Loucy (cell line): ENCODE results near the gene CCDC102A.

Source experiments
- H2AFZ ChIP-seq: fragments of 200-600 bp; sonication (generic); 2 replicates; pipeline ENCODE4 v1.6.0; 2016; ENCODE audit warnings: antibody characterized with exemption, mild to moderate bottlenecking, low read length, moderate library complexity
- H3F3A ChIP-seq: fragments of 200-600 bp; 2 replicates; pipeline ENCODE4 v1.6.0; 2016; ENCODE audit warnings: antibody characterized with exemption, low read depth, mild to moderate bottlenecking
- H3K27me3 ChIP-seq: fragments of 200-600 bp; sonication (generic); 2 replicates; pipeline ENCODE4 v1.6.1; 2014; ENCODE audit warnings: low read length, mild to moderate bottlenecking; ENCODE audit not compliant: insufficient read depth, poor library complexity, severe bottlenecking
- H3K36me3 ChIP-seq: fragments of 200-600 bp; sonication (generic); 2 replicates; pipeline ENCODE4 v1.6.1; 2016; ENCODE audit warnings: low read length; ENCODE audit not compliant: insufficient read depth
- H3K4me1 ChIP-seq: fragments of 200-600 bp; sonication (generic); 2 replicates; pipeline ENCODE4 v1.5.1; 2014; ENCODE audit warnings: low read length, mild to moderate bottlenecking; ENCODE audit not compliant: insufficient read depth, poor library complexity, severe bottlenecking
- H3K4me2 ChIP-seq: fragments of 200-600 bp; sonication (generic); 2 replicates; pipeline ENCODE4 v1.6.0; 2014; ENCODE audit warnings: antibody characterized with exemption, low read length, low read depth, mild to moderate bottlenecking; ENCODE audit not compliant: poor library complexity, severe bottlenecking
- H3K4me3 ChIP-seq: fragments of 200-600 bp; sonication (generic); 2 replicates; pipeline ENCODE4 v1.5.1; 2014; ENCODE audit warnings: low read length, mild to moderate bottlenecking, mixed read lengths; ENCODE audit not compliant: poor library complexity, severe bottlenecking
- H3K79me2 ChIP-seq: fragments of 200-600 bp; sonication (generic); 2 replicates; pipeline ENCODE4 v1.6.1; 2014; ENCODE audit warnings: low read length; ENCODE audit not compliant: insufficient read depth
- H3K9ac ChIP-seq: fragments of 200-600 bp; sonication (generic); 2 replicates; pipeline ENCODE4 v1.6.0; 2014; ENCODE audit warnings: mild to moderate bottlenecking, low read depth, low read length, moderate library complexity; ENCODE audit not compliant: poor library complexity, severe bottlenecking
- H3K9me2 ChIP-seq: fragments of 200-600 bp; sonication (generic); replicated peaks from 2 replicates; pipeline ENCODE4 v1.6.1; 2016; ENCODE audit warnings: low read depth, low read length, mixed read lengths
- H3K9me3 ChIP-seq: fragments of 200-600 bp; sonication (generic); 2 replicates; pipeline ENCODE4 v1.6.1; 2014; ENCODE audit warnings: mild to moderate bottlenecking, antibody characterized with exemption, low read length, low read depth; ENCODE audit not compliant: insufficient read depth
- H4K20me1 ChIP-seq: fragments of 200-600 bp; sonication (generic); 2 replicates; pipeline ENCODE4 v1.6.0; 2014; ENCODE audit warnings: antibody characterized with exemption, low read length, mild to moderate bottlenecking; ENCODE audit not compliant: insufficient read depth, poor library complexity, severe bottlenecking
- CTCF ChIP-seq: fragments of 200-600 bp; sonication (generic); conservative IDR thresholded peaks from 2 replicates; pipeline ENCODE4 v1.5.1; 2014; ENCODE audit warnings: mild to moderate bottlenecking, antibody characterized with exemption, low read length
- EZH2phosphoT487 ChIP-seq: fragments of 200-600 bp; IDR thresholded peaks from 2 replicates; pipeline ENCODE4 v1.6.1; 2018; ENCODE audit warnings: antibody characterized with exemption, mild to moderate bottlenecking, moderate library complexity, borderline replicate concordance

The CCDC102A gene

GRCh38 chr16:57512296-57513001 lies 23.9 kb downstream of the CCDC102A start:
- no peak overlapping the region for H3K4me2 ChIP-seq
- H2AFZ ChIP-seq: no peak overlapping the region
- no peaks in the 10 kb centered on the region for H3K27me3 ChIP-seq
- no peaks in the 10 kb centered on the region for H3K9me2 ChIP-seq
- no peaks in the 10 kb centered on the region for H3K9me3 ChIP-seq
- TF ChIP-seq CTCF (no peak), EZH2phosphoT487 (no peak)
- H3K36me3 ChIP-seq: peaks cover 29% of the 10 kb centered on the region; the same call in 1 of the 2 replicates
- H3K4me3 ChIP-seq: no peak overlapping the region
- no peaks in the 10 kb centered on the region for H4K20me1 ChIP-seq
- H3K9ac ChIP-seq: no peak overlapping the region
- H3K79me2 ChIP-seq: no peaks in the 10 kb centered on the region
- no peaks in the 10 kb centered on the region for H3F3A ChIP-seq
- peaks cover 5% of the 10 kb centered on the region for H3K4me1 ChIP-seq

GRCh38 chr16:57510016-57510871 lies 26.1 kb downstream of the CCDC102A start:
- H3K9me3 ChIP-seq: no peaks in the 10 kb centered on the region
- H3K4me3 ChIP-seq: no peak overlapping the region
- H3K79me2 ChIP-seq: no peaks in the 10 kb centered on the region
- no peaks in the 10 kb centered on the region for H3K27me3 ChIP-seq
- no peak overlapping the region for H2AFZ ChIP-seq
- H3K9ac ChIP-seq: no peak overlapping the region
- no peaks in the 10 kb centered on the region for H3K9me2 ChIP-seq
- H3K4me1 ChIP-seq: peaks cover 5% of the 10 kb centered on the region
- H3F3A ChIP-seq: no peaks in the 10 kb centered on the region
- TF ChIP-seq EZH2phosphoT487 (no peak), CTCF (no peak)
- H3K4me2 ChIP-seq: no peak overlapping the region
- H4K20me1 ChIP-seq: no peaks in the 10 kb centered on the region
- peaks cover 15% of the 10 kb centered on the region; the same call in 1 of the 2 replicates for H3K36me3 ChIP-seq

DNA sequence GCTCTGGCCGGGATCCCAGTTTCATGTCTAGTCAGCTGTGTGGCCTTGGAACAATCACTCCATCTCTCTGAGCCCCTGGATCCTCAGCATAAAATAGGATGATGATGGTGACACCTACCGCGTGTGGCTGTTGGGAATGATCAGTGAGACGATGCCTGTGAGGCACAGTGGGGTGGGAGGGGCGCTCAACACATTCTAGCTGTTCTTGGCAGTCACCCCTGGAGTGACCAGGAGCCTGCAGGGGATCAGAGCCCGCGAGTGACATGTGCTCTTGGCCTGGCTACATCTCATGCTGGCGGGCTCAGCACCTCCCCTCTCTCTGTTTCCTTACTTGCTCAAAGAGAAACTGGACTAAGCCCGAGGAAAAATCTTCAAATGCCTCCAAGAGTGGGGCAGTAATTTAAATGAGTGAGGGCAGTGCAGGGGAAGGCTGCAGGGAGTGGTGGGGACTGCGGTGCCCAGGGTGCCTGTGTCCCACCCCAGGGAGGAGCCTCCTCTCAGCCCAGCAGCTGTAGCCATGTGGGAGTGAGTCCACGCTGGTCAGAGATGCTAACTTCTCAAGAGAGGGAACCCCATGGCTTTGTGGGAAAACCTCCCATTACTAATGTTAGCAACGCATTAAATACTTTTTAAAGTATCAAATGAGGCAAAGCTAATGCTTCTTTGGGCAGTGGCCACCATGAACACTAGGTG lies 27.0 kb downstream of the CCDC102A start:
- no peaks in the 10 kb centered on the region for H3K79me2 ChIP-seq
- H3K4me1 ChIP-seq: peaks cover 8% of the 10 kb centered on the region
- H3K9ac ChIP-seq: no peak overlapping the region
- H4K20me1 ChIP-seq: no peaks in the 10 kb centered on the region
- H3F3A ChIP-seq: no peaks in the 10 kb centered on the region
- no peak overlapping the region for H3K4me2 ChIP-seq
- H2AFZ ChIP-seq: no peak overlapping the region
- peaks cover 8% of the 10 kb centered on the region; the same call in 1 of the 2 replicates for H3K36me3 ChIP-seq
- no peak overlapping the region for H3K4me3 ChIP-seq
- H3K27me3 ChIP-seq: no peaks in the 10 kb centered on the region
- no peaks in the 10 kb centered on the region for H3K9me2 ChIP-seq
- no peak for TF ChIP-seq EZH2phosphoT487
- no peak for TF ChIP-seq CTCF
- no peaks in the 10 kb centered on the region for H3K9me3 ChIP-seq
